ENCODE measurements around the gene SNAPC1. TPM values are rescaled to one million over a fixed set of nuclear protein-coding genes. Genes with fewer than 3 reads are reported as not detected.

Gene SNAPC1
- total and polyA plus RNA-seq, 2 donors from 2014 or later, result 4.4 to 7.2 TPM

DNA sequence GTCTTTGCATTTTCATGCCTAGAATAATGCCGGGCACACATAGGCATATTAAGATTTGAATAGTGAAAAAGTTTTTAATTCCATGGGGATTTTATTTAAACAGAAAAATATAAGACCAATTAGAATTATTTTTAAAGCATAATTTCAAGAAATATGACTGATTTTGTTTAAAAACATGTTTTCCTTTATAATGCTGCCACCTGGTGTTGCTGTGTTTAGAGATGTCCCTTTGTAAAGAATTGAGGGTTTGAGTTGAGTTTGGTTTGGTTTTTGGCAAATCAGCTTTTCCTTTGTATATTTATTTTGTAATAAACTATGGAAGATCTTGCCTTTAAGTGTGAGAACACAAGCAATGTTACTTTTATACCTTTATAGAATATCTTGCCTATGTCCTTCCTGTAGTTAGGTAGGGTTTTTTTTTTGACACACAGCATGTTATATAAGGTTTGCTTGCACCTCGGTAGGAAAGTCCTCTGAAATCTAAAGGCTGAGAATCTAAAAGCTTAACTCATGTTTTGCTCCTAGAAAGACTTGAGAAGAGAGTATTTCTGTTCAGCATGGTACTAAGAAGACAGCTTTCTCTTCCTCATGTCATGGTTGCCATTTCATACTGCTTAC, 31.4 kb upstream of the SNAPC1 start:
- Histone ChIP-seq H3K9ac (ENCODE audit: low read length in 3 of 3) (no peak overlapping the region), H3K27ac (ENCODE audit: low read depth in 2 of 2, low read length in 2 of 2) (peak overlapping the region in 1 of 2 donors; percentile 44), H3K36me3 (ENCODE audit: control insufficient read depth in 2 of 3, insufficient read depth in 3 of 3, low read length in 3 of 3) (peaks cover 11 to 52% (median 39%) of the 10 kb centered on the region in 3 donors), H3K4me3 (ENCODE audit: low read length in 3 of 3) (no peak overlapping the region), H3K9me3 (ENCODE audit: control insufficient read depth in 2 of 3, insufficient read depth in 1 of 3, low read length in 3 of 3) (no peaks in the 10 kb centered on the region), H3K4me1 (ENCODE audit: control insufficient read depth in 2 of 3, insufficient read depth in 2 of 3, low read depth in 1 of 3, low read length in 3 of 3) (no peaks in the 10 kb centered on the region), H3K27me3 (ENCODE audit: control insufficient read depth, insufficient read depth, low read length) (no peaks in the 10 kb centered on the region)
- DNase-seq, result peak in 1 of 5 donors; percentile 26
- FAIRE-seq, result peak; percentile 42
- TF ChIP-seq, protein P1, sequence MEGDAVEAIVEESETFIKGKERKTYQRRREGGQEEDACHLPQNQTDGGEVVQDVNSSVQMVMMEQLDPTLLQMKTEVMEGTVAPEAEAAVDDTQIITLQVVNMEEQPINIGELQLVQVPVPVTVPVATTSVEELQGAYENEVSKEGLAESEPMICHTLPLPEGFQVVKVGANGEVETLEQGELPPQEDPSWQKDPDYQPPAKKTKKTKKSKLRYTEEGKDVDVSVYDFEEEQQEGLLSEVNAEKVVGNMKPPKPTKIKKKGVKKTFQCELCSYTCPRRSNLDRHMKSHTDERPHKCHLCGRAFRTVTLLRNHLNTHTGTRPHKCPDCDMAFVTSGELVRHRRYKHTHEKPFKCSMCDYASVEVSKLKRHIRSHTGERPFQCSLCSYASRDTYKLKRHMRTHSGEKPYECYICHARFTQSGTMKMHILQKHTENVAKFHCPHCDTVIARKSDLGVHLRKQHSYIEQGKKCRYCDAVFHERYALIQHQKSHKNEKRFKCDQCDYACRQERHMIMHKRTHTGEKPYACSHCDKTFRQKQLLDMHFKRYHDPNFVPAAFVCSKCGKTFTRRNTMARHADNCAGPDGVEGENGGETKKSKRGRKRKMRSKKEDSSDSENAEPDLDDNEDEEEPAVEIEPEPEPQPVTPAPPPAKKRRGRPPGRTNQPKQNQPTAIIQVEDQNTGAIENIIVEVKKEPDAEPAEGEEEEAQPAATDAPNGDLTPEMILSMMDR (IDR thresholded peaks at IDR 0.05; ENCODE audit: borderline replicate concordance, extremely low read depth, insufficient read depth), result peak; percentile 36
- intact Hi-C loops (cut with DNase I), result loop anchor here (10.0 kb wide), 1 partner anchor 266 kb away; no protein-coding TSS in a partner anchor

DNA sequence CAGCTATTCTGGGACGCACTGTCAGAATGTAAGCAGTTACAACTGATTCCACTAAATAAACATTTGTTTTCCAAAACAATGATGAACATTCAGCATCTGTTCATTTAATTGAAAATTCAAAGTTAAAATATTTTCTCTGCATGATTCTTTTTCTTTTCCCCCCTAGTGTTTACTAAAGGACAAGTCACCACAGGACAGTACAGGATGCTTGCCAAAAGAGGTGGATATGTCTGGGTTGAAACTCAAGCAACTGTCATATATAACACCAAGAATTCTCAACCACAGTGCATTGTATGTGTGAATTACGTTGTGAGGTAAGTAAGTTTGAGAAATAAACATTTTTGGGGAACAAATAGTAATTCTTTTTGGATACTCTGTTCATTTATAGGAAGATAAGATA, 28.2 kb upstream of the SNAPC1 start:
- Histone ChIP-seq H3K9me3 (ENCODE audit: control insufficient read depth in 2 of 3, insufficient read depth in 1 of 3, low read length in 3 of 3) (no peaks in the 10 kb centered on the region), H3K4me3 (ENCODE audit: low read length in 3 of 3) (no peak overlapping the region), H3K4me1 (ENCODE audit: control insufficient read depth in 2 of 3, insufficient read depth in 2 of 3, low read depth in 1 of 3, low read length in 3 of 3) (no peaks in the 10 kb centered on the region), H3K27me3 (ENCODE audit: control insufficient read depth, insufficient read depth, low read length) (no peaks in the 10 kb centered on the region), H3K27ac (ENCODE audit: low read depth in 2 of 2, low read length in 2 of 2) (no peak overlapping the region), H3K9ac (ENCODE audit: low read length in 3 of 3) (no peak overlapping the region), H3K36me3 (ENCODE audit: control insufficient read depth in 2 of 3, insufficient read depth in 3 of 3, low read length in 3 of 3) (peaks cover 11 to 50% (median 32%) of the 10 kb centered on the region in 3 donors)
- TF ChIP-seq, protein P1 (IDR thresholded peaks at IDR 0.05; ENCODE audit: borderline replicate concordance, extremely low read depth, insufficient read depth), result no peak
- no peak for FAIRE-seq
- intact Hi-C loops (cut with DNase I), result loop anchor here (10.0 kb wide), 1 partner anchor 269 kb away; no protein-coding TSS in a partner anchor
- DNase-seq, result no peak

DNA sequence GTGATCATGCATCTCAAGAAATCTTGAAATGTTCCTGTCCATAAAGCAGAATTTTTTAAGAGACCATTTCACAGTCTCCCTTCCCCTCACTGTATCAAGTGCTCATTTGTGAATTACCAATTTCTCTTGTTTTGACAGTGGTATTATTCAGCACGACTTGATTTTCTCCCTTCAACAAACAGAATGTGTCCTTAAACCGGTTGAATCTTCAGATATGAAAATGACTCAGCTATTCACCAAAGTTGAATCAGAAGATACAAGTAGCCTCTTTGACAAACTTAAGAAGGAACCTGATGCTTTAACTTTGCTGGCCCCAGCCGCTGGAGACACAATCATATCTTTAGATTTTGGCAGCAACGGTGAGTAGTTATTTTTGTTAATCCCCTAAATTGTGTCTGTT, 25.5 kb upstream of the SNAPC1 start:
- intact Hi-C loops (cut with DNase I), result loop anchor here (10.0 kb wide), 1 partner anchor 272 kb away; no protein-coding TSS in a partner anchor
- DNase-seq, result no peak
- Histone ChIP-seq H3K27me3 (ENCODE audit: control insufficient read depth, insufficient read depth, low read length) (no peaks in the 10 kb centered on the region), H3K9ac (ENCODE audit: low read length in 3 of 3) (no peak overlapping the region), H3K4me1 (ENCODE audit: control insufficient read depth in 2 of 3, insufficient read depth in 2 of 3, low read depth in 1 of 3, low read length in 3 of 3) (no peaks in the 10 kb centered on the region), H3K9me3 (ENCODE audit: control insufficient read depth in 2 of 3, insufficient read depth in 1 of 3, low read length in 3 of 3) (no peaks in the 10 kb centered on the region), H3K36me3 (ENCODE audit: control insufficient read depth in 2 of 3, insufficient read depth in 3 of 3, low read length in 3 of 3) (peaks cover 11 to 54% (median 37%) of the 10 kb centered on the region in 3 donors), H3K4me3 (ENCODE audit: low read length in 3 of 3) (no peak overlapping the region), H3K27ac (ENCODE audit: low read depth in 2 of 2, low read length in 2 of 2) (no peak overlapping the region)
- TF ChIP-seq, protein P1 (IDR thresholded peaks at IDR 0.05; ENCODE audit: borderline replicate concordance, extremely low read depth, insufficient read depth), result no peak
- FAIRE-seq, result no peak
